ENCODE data around the gene CCSER1. TPM values are rescaled to one million over a fixed set of nuclear protein-coding genes. Genes with fewer than 3 reads are reported as not detected.
"Not testable (repeated sequence)": the region's sequence is repeated elsewhere in the genome, so short reads cannot be mapped to it uniquely, and the experiment has no call there.

The CCSER1 gene
- total RNA-seq, 3 donors from 2014 or later (not counting 1 experiment from before 2014, with no cell fraction given): 0.87 to 1.1 (median 1.1) TPM

GRCh38 chr4:91128519-91128918 lies 1001.3 kb downstream of the CCSER1 start:
- Histone ChIP-seq H3K4me1 (ENCODE audit: control insufficient read depth, insufficient read depth, low read length) (no peaks in the 10 kb centered on the region), H3K4me3 (ENCODE audit: low read length) (no peak overlapping the region), H3K27me3 (ENCODE audit: control insufficient read depth, insufficient read depth, low read length) (no peaks in the 10 kb centered on the region), H3K9me3 (ENCODE audit: control insufficient read depth, insufficient read depth, low read length) (no peaks in the 10 kb centered on the region), H3K27ac (ENCODE audit: low read length) (no peak overlapping the region), H3K36me3 (ENCODE audit: control insufficient read depth, insufficient read depth, low read length) (no peaks in the 10 kb centered on the region)
- DNase-seq: no peak
- Mint-ChIP-seq H3K4me3 (no peak overlapping the region), H3K27ac (no peak overlapping the region), H3K9me3 (peaks cover 6 to 7% of the 10 kb centered on the region in 2 donors), H3K4me1 (no peaks in the 10 kb centered on the region), H3K36me3 (no peaks in the 10 kb centered on the region), H3K27me3 (ENCODE audit: low read depth in 2 of 2) (no peaks in the 10 kb centered on the region)
- WGBS (ENCODE audit: insufficient coverage): 90% methylated on average over 4 of the region's 4 CpGs
- no peak for ATAC-seq
- TF ChIP-seq CTCF (IDR thresholded peaks at IDR 0.05): no peak
- intact Hi-C loops (cut with micrococcal nuclease): no loop called here

- peaks cover 23% of the 10 kb centered on the region for H3K36me3 Mint-ChIP-seq
- Histone ChIP-seq H3K27me3 (ENCODE audit: control insufficient read depth, insufficient read depth, low read length) (no peaks in the 10 kb centered on the region), H3K36me3 (ENCODE audit: control insufficient read depth, insufficient read depth, low read length) (no peaks in the 10 kb centered on the region), H3K9me3 (ENCODE audit: control insufficient read depth, insufficient read depth, low read length) (peaks cover 6% of the 10 kb centered on the region), H3K4me1 (ENCODE audit: control insufficient read depth, insufficient read depth, low read length) (no peaks in the 10 kb centered on the region), H3K4me3 (ENCODE audit: low read length) (no peak overlapping the region), H3K27ac (ENCODE audit: low read length) (no peak overlapping the region)
- 80% methylated on average over 6 of the region's 6 CpGs for WGBS (ENCODE audit: insufficient coverage)
- H3K27me3 Mint-ChIP-seq (ENCODE audit: low read depth in 2 of 2): no peaks in the 10 kb centered on the region
- intact Hi-C loops (cut with micrococcal nuclease): no loop called here
- no peak overlapping the region for H3K4me3 Mint-ChIP-seq
- ATAC-seq (no peak), DNase-seq (no peak)
- peaks cover 13 to 29% of the 10 kb centered on the region in 2 donors for H3K9me3 Mint-ChIP-seq
- no peaks in the 10 kb centered on the region for H3K4me1 Mint-ChIP-seq
- TF ChIP-seq CTCF (IDR thresholded peaks at IDR 0.05): no peak
- no peak overlapping the region for H3K27ac Mint-ChIP-seq
These were observed 1019.9 kb downstream of the CCSER1 start for GRCh38 chr4:91147067-91147466.

- H3K27me3 ChIP-seq (ENCODE audit: control insufficient read depth, insufficient read depth, low read length); H3K9me3 ChIP-seq (ENCODE audit: control insufficient read depth, insufficient read depth, low read length); H3K36me3 ChIP-seq (ENCODE audit: control insufficient read depth, insufficient read depth, low read length); H3K27ac Mint-ChIP-seq; DNase-seq; intact Hi-C loops (cut with micrococcal nuclease); H3K4me3 ChIP-seq (ENCODE audit: low read length); H3K4me1 Mint-ChIP-seq; H3K4me3 Mint-ChIP-seq; H3K4me1 ChIP-seq (ENCODE audit: control insufficient read depth, insufficient read depth, low read length); H3K27ac ChIP-seq (ENCODE audit: low read length); ATAC-seq; H3K36me3 Mint-ChIP-seq; H3K27me3 Mint-ChIP-seq (ENCODE audit: low read depth in 2 of 2): not testable (repeated sequence)
- WGBS (ENCODE audit: insufficient coverage): 84% methylated on average over 4 of the region's 4 CpGs
- peaks cover 21 to 25% of the 10 kb centered on the region in 2 donors for H3K9me3 Mint-ChIP-seq
These were observed 1026.8 kb downstream of the CCSER1 start for GRCh38 chr4:91154041-91154440.

- H3K4me1 ChIP-seq (ENCODE audit: control insufficient read depth, insufficient read depth, low read length); intact Hi-C loops (cut with micrococcal nuclease); ATAC-seq; H3K27ac ChIP-seq (ENCODE audit: low read length); H3K4me3 ChIP-seq (ENCODE audit: low read length); H3K27me3 Mint-ChIP-seq (ENCODE audit: low read depth in 2 of 2); DNase-seq; H3K27ac Mint-ChIP-seq; H3K36me3 ChIP-seq (ENCODE audit: control insufficient read depth, insufficient read depth, low read length); H3K36me3 Mint-ChIP-seq; H3K9me3 ChIP-seq (ENCODE audit: control insufficient read depth, insufficient read depth, low read length); H3K4me1 Mint-ChIP-seq; H3K4me3 Mint-ChIP-seq; H3K27me3 ChIP-seq (ENCODE audit: control insufficient read depth, insufficient read depth, low read length): not testable (repeated sequence)
- H3K9me3 Mint-ChIP-seq: peaks cover 9 to 20% of the 10 kb centered on the region in 2 donors
- 93% methylated on average over 42 of the region's 42 CpGs for WGBS (ENCODE audit: insufficient coverage)
These were observed 1040.9 kb downstream of the CCSER1 start for GRCh38 chr4:91167864-91168653.
